Measurements from ENCODE around the gene PEAR1. TPM values are rescaled to one million over a fixed set of nuclear protein-coding genes. Genes with fewer than 3 reads are reported as not detected.

The PEAR1 gene
- total and polyA plus RNA-seq, 8 donors: 1.2 to 16.3 (median 2.7) TPM

DNA sequence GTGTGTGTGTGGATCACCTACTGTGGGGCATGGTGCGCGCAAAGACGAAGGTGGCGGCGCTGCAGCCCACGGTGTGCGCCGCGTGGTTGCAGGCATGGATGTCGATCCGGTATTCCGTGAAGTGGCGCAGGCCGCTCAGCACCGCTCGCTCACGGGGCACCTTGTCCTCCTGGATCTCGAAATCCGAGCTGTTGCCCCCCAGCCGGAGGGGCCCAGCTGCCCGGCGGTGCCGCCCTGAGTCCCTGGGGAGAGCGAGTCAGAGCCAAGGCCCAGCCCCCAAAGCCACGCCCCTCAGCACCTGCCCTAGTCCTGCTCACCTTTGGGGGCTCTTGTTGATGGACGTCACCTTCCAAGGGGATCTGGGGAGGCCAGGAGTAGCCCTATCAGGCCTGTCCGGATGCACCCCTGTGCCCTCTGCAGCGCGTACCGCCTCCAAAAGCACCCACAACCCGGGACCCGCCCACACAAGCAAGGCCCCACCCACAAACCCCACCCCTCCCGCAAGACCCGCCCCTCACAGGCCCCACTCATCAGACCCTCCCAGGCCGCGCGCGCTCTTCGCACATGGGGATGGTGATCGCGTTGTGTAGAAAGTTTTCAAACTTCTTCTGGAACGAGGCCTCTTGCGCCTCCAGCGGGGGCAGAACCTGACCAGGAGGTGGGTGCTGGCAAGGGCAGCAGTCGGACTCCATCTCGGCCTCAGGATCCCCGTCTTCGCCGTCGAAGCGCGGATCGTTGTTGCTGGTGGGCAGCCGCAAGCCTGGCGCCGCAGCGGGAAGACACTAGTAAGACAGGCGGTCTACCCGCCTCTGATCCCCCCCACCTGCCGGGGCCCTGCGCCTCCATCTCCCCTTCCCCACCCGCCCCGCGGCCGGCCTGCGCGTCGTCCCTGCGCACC, 48.2 kb upstream of the PEAR1 start:
- peak in 1 of 2 donors; percentile 49 for DNase-seq
- Histone ChIP-seq H3K4me3 (no peak overlapping the region), H3K9me3 (no peaks in the 10 kb centered on the region), H3K27ac (no peak overlapping the region), H3K27me3 (peaks cover 4 to 100% (median 64%) of the 10 kb centered on the region in 3 donors), H3K4me1 (peaks cover 8 to 23% (median 16%) of the 10 kb centered on the region in 4 donors), H3K36me3 (no peaks in the 10 kb centered on the region)
- intact Hi-C loops (cut with DNase I; ENCODE audit: low total_unique reads): no loop called here
- WGBS, 5 donors: 8 to 14% (median 11%) methylated on average over 15 to 69 of the region's 69 CpGs
- TF ChIP-seq POLR2A (IDR thresholded peaks at IDR 0.05): no peak
- TF ChIP-seq, protein P1, sequence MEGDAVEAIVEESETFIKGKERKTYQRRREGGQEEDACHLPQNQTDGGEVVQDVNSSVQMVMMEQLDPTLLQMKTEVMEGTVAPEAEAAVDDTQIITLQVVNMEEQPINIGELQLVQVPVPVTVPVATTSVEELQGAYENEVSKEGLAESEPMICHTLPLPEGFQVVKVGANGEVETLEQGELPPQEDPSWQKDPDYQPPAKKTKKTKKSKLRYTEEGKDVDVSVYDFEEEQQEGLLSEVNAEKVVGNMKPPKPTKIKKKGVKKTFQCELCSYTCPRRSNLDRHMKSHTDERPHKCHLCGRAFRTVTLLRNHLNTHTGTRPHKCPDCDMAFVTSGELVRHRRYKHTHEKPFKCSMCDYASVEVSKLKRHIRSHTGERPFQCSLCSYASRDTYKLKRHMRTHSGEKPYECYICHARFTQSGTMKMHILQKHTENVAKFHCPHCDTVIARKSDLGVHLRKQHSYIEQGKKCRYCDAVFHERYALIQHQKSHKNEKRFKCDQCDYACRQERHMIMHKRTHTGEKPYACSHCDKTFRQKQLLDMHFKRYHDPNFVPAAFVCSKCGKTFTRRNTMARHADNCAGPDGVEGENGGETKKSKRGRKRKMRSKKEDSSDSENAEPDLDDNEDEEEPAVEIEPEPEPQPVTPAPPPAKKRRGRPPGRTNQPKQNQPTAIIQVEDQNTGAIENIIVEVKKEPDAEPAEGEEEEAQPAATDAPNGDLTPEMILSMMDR (IDR thresholded peaks at IDR 0.05): no peak
- TF ChIP-seq EP300 (IDR thresholded peaks at IDR 0.05): no peak
- no peak for TF ChIP-seq POLR2AphosphoS5 (IDR thresholded peaks at IDR 0.05)

DNA sequence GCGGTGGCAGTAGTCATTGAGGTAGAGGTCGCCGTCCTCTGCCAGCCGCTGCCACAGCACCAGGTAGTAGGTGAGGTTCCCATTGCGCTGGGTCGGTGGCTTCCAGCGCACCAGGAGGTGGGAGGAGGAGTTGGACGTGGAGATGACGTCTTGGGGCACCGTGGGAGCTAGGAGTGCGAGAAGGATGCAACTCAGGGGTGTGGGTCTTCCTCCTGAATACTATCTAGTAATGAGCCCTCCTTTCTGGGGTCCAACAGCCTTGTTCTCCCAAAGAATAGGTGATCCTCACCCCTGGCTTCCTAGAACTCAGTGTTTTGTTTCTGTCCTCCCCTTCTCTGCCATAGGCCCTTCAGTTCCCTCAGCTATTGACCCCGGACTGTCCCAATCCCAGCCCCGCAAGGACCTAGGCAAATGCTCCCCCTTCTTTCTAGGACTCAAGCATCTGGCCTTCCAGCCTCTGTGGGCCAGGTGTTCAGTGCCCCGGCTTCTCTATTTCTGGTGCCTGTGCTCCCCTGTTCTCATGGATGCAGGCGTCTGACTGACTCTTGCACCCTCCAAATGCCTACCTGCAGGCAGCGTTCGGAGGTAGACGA, 47.5 kb upstream of the PEAR1 start:
- H3K27me3 ChIP-seq: peaks cover 4 to 93% (median 57%) of the 10 kb centered on the region in 3 donors
- H3K4me1 ChIP-seq: peaks cover 8 to 23% (median 16%) of the 10 kb centered on the region in 4 donors

DNA sequence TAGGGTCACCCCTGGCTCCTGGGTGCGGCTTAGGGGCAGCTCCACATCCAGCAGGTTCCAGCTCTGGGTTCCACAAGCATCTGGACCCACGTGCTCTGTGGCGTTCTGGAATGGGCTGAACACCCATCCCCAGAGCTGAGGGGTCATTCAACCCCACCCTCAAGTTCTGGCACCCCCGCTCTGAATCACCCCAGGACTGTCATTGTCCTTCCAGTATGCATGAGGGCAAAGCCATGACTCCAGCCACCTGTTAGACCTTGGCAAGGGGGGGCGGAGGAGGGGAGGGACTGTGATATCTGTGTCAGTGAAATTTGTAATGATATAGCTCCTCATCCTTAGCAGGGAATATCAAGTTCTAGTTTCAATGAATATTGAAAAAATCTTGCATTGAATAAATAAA, 46.9 kb upstream of the PEAR1 start:
- H3K4me3 ChIP-seq: no peak overlapping the region
- H3K27ac ChIP-seq: no peak overlapping the region
- H3K27me3 ChIP-seq: peaks cover 4 to 87% (median 51%) of the 10 kb centered on the region in 3 donors
- intact Hi-C loops (cut with DNase I; ENCODE audit: low total_unique reads): no loop called here
- no peaks in the 10 kb centered on the region for H3K36me3 ChIP-seq
- WGBS, 5 donors: 82 to 93% (median 86%) methylated on average over 4 to 5 of the region's 5 CpGs
- peaks cover 8 to 23% (median 17%) of the 10 kb centered on the region in 4 donors for H3K4me1 ChIP-seq
- H3K9me3 ChIP-seq: no peaks in the 10 kb centered on the region
- no peak for TF ChIP-seq POLR2AphosphoS5 (IDR thresholded peaks at IDR 0.05)
- no peak for DNase-seq

More for the DNA sequence above, 47.5 kb upstream of the PEAR1 start:
- WGBS, 5 donors: 43 to 56% (median 50%) methylated on average over 18 of the region's 18 CpGs
- intact Hi-C loops (cut with DNase I; ENCODE audit: low total_unique reads): no loop called here
- Histone ChIP-seq H3K9me3 (no peaks in the 10 kb centered on the region), H3K36me3 (no peaks in the 10 kb centered on the region), H3K4me3 (no peak overlapping the region), H3K27ac (no peak overlapping the region)
- no peak for DNase-seq
- TF ChIP-seq, protein P1 (IDR thresholded peaks at IDR 0.05): no peak
- TF ChIP-seq POLR2AphosphoS5 (IDR thresholded peaks at IDR 0.05) (no peak), POLR2A (IDR thresholded peaks at IDR 0.05) (no peak), EP300 (IDR thresholded peaks at IDR 0.05) (no peak)

DNA sequence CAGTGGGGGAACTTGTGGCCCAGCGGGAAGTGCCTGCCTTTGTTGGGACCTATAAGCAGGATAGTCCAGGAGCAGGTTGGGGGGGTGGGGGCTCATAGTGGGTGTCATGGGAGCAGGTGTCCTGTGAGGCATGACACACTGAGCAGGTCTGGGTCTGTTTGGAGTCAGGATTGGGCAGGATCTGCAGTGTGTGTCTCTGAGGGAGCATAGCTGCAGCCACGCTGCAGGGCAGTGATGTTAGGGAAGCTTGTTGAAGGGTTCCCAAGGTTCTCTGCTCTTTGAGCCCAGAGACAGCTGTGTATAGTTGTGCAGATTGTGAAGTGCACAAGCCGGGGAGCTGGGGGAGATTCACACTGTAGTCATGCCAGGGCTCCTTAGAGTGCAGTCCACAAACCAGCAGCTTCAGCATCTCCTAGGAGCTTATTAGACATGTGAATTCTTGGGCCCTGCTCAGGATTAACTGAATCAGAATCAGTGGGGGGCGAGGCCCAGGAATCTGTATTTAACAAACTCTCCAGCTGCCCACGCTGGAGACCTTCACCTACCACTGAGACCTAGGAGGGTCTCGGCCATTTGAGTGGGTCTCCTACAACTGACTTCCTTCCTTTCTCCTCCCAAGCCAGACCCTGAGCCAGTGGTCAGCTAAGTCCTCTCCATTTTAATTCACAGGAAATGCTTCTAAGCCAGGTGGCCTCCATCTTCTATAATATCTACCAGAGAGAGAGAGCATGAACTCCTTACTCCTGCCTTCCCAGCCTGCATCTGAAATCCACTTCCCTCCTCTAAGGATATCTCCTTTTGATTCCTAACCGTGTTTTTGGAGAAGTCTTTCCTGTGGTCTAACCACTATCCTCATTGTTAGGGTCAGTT, 45.7 kb upstream of the PEAR1 start:
- TF ChIP-seq POLR2A (IDR thresholded peaks at IDR 0.05) (no peak), POLR2AphosphoS5 (IDR thresholded peaks at IDR 0.05) (no peak), EP300 (IDR thresholded peaks at IDR 0.05) (no peak)
- TF ChIP-seq, protein P1 (IDR thresholded peaks at IDR 0.05): no peak
- peaks cover 4 to 87% (median 51%) of the 10 kb centered on the region in 3 donors for H3K27me3 ChIP-seq
- no peaks in the 10 kb centered on the region for H3K9me3 ChIP-seq
- no peaks in the 10 kb centered on the region for H3K36me3 ChIP-seq
- H3K4me1 ChIP-seq: peaks cover 8 to 32% (median 24%) of the 10 kb centered on the region in 4 donors
- no peak overlapping the region for H3K27ac ChIP-seq
- intact Hi-C loops (cut with DNase I; ENCODE audit: low total_unique reads): no loop called here
- 73 to 80% (median 79%) methylated on average over 6 to 7 of the region's 7 CpGs for WGBS, 5 donors
- no peak overlapping the region for H3K4me3 ChIP-seq
- no peak for DNase-seq
